OCI-LY7 (cell line): ENCODE measurements around the gene TBX5.

Experiments
- CTCF ChIP-seq: fragments of 200-600 bp; sonication (generic); conservative IDR thresholded peaks from 2 replicates; pipeline ENCODE4 v1.5.1; 2014; ENCODE audit warnings: mild to moderate bottlenecking, antibody characterized with exemption, low read length, moderate library complexity, mixed read lengths
- EZH2phosphoT487 ChIP-seq: fragments of 200-600 bp; sonication (generic); IDR thresholded peaks from 2 replicates; pipeline ENCODE4 v1.6.1; 2018; ENCODE audit warnings: low read depth, borderline replicate concordance, mild to moderate bottlenecking, mixed run types, antibody characterized with exemption, low read length, moderate library complexity, mixed read lengths

- TF ChIP-seq CTCF (no peak), EZH2phosphoT487 (no peak)
Observed at GRCh38 chr12:114327765-114328164, 78.2 kb downstream of the TBX5 start.
